HEK293T (cell line): ENCODE results near the gene PSAT1.

Experiments used
- ARNT ChIP-seq: fragments of 450-650 bp; IDR thresholded peaks from 2 replicates; pipeline ENCODE4 v1.6.1; 2017; ENCODE audit warnings: mild to moderate bottlenecking
- BHLHE40 ChIP-seq: fragments of 450-650 bp; IDR thresholded peaks from 2 replicates; pipeline ENCODE4 v1.6.1; 2016; ENCODE audit warnings: mild to moderate bottlenecking, moderate library complexity, borderline replicate concordance
- CTBP1 ChIP-seq: fragments of 450-650 bp; IDR thresholded peaks from 2 replicates; pipeline ENCODE4 v1.6.1; 2016; ENCODE audit warnings: borderline replicate concordance
- ELF4 ChIP-seq: fragments of 450-650 bp; IDR thresholded peaks from 2 replicates; pipeline ENCODE4 v1.6.1; 2017; ENCODE audit warnings: antibody characterized with exemption
- FOXK2 ChIP-seq: fragments of 450-650 bp; IDR thresholded peaks from 2 replicates; pipeline ENCODE4 v1.6.1; 2016; ENCODE audit warnings: mild to moderate bottlenecking
- FOXM1 ChIP-seq: fragments of 450-650 bp; IDR thresholded peaks from 2 replicates; pipeline ENCODE4 v1.6.1; 2017; ENCODE audit warnings: mild to moderate bottlenecking, borderline replicate concordance
- L3MBTL2 ChIP-seq: fragments of 450-650 bp; conservative IDR thresholded peaks from 2 replicates; pipeline ENCODE4 v1.6.1; 2016; ENCODE audit warnings: mild to moderate bottlenecking
- NFRKB ChIP-seq: fragments of 450-650 bp; IDR thresholded peaks from 2 replicates; pipeline ENCODE4 v1.6.1; 2016; ENCODE audit warnings: mild to moderate bottlenecking, moderate library complexity
- SP1 ChIP-seq: fragments of 450-650 bp; IDR thresholded peaks from 2 replicates; pipeline ENCODE4 v1.6.1; 2017
- SUZ12 ChIP-seq: fragments of 450-650 bp; IDR thresholded peaks from 2 replicates; pipeline ENCODE4 v1.6.1; 2016; ENCODE audit warnings: mild to moderate bottlenecking
- TARDBP ChIP-seq: fragments of 450-650 bp; IDR thresholded peaks from 2 replicates; pipeline ENCODE4 v1.6.1; 2016
- TF ChIP-seq, protein P1 (sequence below): fragments of 450-650 bp; IDR thresholded peaks from 2 replicates; pipeline ENCODE4 v1.6.1; 2016

DNA sequence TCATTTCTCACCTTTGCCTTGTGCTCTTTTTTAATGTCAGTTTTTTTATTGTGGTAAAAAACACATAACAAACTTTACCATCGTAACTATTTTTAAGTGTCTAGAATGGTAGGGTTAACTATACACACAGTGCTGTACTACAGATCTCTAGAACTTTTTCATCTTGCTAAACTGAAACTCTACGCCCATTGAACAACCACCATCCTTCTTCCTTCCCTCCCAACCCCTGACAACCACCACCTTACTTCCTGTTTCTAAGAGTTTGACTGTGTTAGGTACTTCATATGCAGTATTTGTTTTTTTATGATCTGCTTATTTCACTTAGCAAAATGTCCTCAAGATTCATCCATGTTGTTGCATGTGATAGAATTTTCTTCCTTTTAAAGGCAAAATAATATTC, 54.9 kb downstream of the PSAT1 start:
- TF ChIP-seq BHLHE40 (no peak), ELF4 (no peak), SUZ12 (no peak), NFRKB (no peak), CTBP1 (no peak), FOXK2 (no peak), FOXM1 (no peak), L3MBTL2 (no peak), ARNT (no peak), SP1 (no peak), TARDBP (no peak)
- TF ChIP-seq, protein P1, sequence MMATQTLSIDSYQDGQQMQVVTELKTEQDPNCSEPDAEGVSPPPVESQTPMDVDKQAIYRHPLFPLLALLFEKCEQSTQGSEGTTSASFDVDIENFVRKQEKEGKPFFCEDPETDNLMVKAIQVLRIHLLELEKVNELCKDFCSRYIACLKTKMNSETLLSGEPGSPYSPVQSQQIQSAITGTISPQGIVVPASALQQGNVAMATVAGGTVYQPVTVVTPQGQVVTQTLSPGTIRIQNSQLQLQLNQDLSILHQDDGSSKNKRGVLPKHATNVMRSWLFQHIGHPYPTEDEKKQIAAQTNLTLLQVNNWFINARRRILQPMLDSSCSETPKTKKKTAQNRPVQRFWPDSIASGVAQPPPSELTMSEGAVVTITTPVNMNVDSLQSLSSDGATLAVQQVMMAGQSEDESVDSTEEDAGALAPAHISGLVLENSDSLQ = no peak
